GM12865 (cell line): ENCODE results near the gene ITGBL1.

Experiments
- DNase-seq: peaks from one replicate; pipeline ENCODE4 v3.0.0; 2010; ENCODE audit warnings: low read depth
- H3K4me3 ChIP-seq: 2 replicates; pipeline ENCODE4 v1.5.1; 2011; ENCODE audit warnings: mild to moderate bottlenecking, low read depth, low read length, control low read depth
- TF ChIP-seq, protein P1 (sequence below): IDR thresholded peaks from 2 replicates; pipeline ENCODE4 v1.5.1; 2011; ENCODE audit warnings: low read length, control low read depth, low read depth, inconsistent platforms; ENCODE audit not compliant: insufficient read depth; ENCODE audit errors: missing control alignments

The ITGBL1 gene

DNA sequence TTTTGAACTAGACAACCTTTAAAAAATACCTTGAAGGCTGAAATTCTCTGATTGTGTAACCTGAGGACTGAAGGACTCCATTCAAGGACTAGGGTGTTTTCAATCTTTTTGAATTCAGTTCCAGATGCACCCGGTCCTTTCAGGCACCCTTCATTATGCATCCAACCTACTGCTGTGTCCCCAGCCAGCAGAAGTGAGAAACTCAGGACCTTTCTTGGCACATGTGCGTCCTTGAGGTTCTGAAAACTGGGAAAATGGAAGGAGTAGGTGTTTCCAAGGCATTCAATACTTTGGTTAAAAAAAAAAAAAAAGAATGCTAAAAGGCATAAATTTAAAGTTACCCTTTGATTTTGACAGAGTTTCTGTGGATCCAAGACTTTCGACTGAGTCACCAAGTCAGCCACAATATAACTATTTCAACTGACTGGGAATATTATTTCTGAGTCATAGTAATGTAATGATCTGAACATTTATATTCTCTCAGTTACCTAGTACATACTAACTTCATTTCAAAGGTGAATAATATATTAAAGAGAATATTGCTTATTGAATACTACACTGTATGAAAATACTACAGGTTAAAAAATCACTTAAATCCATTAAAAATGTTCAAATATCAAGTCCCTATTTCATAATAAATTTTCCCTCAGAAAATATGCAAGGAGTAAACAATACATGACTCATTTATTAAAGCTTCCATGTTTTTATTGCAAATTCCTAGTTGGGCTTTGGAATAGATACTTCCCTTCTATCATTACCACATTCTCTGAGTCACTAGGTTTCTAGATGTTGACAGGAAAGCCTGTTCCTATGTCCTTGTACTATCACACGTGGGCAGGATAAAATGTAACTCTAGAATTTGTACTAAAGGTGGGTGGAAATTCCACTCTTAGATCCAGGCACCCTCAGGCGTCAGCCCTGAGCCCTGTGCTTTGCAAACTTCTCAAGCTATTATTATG is 2.4 kb upstream of the ITGBL1 start:
- no peak overlapping the region for H3K4me3 ChIP-seq
- DNase-seq: no peak
- TF ChIP-seq, protein P1, sequence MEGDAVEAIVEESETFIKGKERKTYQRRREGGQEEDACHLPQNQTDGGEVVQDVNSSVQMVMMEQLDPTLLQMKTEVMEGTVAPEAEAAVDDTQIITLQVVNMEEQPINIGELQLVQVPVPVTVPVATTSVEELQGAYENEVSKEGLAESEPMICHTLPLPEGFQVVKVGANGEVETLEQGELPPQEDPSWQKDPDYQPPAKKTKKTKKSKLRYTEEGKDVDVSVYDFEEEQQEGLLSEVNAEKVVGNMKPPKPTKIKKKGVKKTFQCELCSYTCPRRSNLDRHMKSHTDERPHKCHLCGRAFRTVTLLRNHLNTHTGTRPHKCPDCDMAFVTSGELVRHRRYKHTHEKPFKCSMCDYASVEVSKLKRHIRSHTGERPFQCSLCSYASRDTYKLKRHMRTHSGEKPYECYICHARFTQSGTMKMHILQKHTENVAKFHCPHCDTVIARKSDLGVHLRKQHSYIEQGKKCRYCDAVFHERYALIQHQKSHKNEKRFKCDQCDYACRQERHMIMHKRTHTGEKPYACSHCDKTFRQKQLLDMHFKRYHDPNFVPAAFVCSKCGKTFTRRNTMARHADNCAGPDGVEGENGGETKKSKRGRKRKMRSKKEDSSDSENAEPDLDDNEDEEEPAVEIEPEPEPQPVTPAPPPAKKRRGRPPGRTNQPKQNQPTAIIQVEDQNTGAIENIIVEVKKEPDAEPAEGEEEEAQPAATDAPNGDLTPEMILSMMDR: no peak

DNA sequence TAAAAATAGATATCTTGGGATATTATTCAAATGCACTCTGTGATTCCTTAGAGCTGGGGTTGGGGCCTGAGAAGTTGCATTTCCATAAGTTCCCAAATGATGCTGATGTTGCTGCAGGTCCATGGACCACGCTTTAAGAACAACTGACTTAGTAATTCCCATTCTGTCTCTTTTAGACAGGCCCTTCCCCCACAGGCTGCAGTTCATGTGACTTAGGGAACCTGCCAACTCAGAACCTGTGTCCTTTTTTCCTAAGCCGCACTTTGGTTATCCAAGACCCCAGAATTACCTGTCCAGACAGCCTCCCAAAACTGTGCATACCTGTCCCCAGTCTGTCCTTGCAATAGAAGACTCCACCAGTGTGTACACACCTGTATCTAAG is 1.7 kb upstream of the ITGBL1 start:
- H3K4me3 ChIP-seq: no peak overlapping the region
- TF ChIP-seq, protein P1: no peak
- no peak for DNase-seq

DNA sequence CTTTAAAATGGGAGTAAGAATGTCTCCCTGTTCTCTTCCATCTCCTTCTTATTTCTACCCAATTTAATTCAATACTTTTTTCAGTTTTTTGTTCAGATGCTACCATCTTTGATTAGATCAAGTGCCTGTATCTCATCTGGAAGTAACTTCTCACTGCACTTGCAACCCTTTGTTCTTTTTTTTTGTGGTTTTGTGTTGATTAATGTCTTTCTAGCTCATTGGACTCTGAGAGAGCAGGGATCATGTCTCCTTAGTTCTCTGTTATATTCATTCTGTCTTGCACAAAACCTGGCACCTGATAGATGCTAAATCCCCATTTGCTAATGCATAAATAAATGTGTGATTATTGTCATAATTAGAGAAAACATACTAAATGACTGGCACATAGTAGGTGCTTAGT is 834 bp upstream of the ITGBL1 start:
- DNase-seq: no peak
- TF ChIP-seq, protein P1: no peak
- H3K4me3 ChIP-seq: no peak overlapping the region

DNA sequence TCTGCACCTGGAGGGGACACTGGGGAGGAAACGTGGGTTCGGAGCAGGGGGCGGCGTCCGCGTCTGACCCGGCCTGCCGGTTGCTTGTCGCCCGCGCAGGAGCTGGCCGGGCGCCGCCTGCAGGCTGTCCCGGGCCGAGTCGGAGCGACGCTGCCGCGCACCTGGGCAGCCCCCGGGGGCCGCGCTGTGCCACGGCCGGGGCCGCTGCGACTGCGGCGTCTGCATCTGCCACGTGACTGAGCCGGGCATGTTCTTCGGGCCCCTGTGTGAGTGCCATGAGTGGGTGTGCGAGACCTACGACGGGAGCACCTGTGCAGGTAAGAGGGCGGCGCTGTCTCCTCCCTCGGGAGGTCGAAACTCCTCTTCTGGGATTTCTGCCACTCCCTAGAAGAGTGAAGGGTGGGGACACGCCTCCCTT is 1.3 kb downstream of the ITGBL1 start:
- no peak overlapping the region; the same call in 1 of the 2 replicates for H3K4me3 ChIP-seq
- TF ChIP-seq, protein P1: peak; percentile 5
- DNase-seq: peak; percentile 5

DNA sequence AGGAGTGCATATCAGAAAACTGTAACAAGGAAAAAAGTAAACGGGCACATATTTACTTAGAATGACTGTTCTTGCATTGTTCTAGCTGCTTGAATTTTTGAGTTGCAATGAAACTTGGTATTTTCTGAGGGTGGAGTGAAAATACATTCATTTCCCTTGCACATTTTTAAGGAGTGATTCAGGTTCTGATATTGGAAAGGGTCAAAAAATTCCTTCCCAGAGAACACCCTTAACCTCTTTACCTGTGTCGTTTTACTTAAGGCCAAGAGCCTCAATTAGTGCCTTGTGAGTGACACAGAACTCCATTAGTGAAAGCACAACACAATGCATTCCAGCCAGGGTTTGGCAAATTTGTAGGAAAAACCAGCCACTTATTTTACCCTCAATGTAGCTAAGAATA is 2.3 kb downstream of the ITGBL1 start:
- no peak overlapping the region for H3K4me3 ChIP-seq
- TF ChIP-seq, protein P1: no peak
- DNase-seq: no peak

DNA sequence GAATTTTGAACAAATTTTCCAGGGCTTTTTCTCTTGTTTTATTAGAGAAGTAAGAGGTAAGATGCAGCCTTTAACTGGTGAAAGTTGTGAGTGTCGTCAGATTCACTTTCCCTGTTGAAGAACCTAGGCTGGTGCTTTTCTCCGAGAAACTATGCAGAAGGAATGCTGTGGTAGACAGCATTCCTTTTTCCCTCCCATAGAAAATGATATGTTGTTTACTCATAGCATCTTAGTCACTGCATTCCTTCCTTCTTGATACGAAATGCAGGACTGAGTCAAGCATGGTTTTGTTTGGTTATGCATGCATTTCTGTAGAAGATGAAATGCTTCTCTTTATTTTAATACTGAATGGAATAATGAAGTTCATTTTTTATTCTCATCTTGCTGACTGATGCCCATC is 3.4 kb downstream of the ITGBL1 start:
- DNase-seq: no peak
- TF ChIP-seq, protein P1: no peak
- no peak overlapping the region for H3K4me3 ChIP-seq
